Ovary (tissue), 3 donors: ENCODE measurements around the gene SNRPD3.

ENCODE experiments used
- EP300 ChIP-seq: sonication (generic); formaldehyde crosslinking; IDR thresholded peaks from one replicate; pipeline ENCODE4 v1.6.1; 2017; ENCODE audit warnings: antibody characterized with exemption
- POLR2A ChIP-seq: fragments of 450-650 bp; IDR thresholded peaks from one replicate; pipeline ENCODE4 v1.6.1; 2017; ENCODE audit warnings: antibody characterized with exemption, mild to moderate bottlenecking, moderate library complexity
- TF ChIP-seq, protein P1 (sequence below), 3 donors: fragments of 450-650 bp in 2 of 3; fragments of 200-600 bp in 1 of 3; IDR thresholded peaks; one replicate each; pipeline versions ENCODE4 v1.5.1 to v1.8.0; 2016 to 2022; ENCODE audit warnings: antibody characterized with exemption in 3 of 3, mild to moderate bottlenecking in 1 of 3
- donor health status: DM: no; HTN: no; CAD: no.

DNA sequence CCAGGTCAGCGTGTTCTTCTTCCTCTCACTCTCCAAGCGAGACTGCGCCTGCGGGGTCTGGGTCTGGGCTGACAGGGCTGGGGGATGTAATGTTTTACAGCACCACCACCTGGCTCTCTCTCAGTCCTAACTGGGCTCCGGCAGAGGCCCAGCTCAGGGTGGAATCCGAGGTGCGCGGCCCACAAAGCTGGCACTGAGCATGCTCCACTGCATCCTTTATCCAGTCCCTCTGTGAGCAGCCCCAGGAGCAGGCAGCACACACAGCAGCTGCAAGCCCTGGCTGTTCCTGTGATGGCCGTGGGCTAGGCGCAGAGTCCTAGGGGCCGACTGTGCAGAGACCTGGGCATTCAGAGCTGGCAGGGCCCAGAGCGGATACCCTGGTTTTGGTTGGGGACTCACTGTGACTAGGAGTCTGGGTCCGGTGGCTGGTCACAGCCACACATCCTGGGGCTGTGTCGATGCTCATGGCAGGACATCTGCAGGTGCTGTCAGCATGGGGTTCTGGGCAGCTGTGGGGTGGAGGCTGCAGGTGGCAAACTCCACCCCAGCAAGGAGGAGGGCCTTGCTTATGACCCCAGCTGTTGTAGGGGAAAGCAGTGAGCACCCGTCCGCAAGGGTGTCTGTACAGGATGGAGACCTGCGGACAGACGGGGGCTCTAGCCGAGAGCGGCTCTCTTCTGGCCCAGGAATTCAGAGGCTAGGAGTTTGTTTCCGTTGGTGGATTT, 33.1 kb downstream of the SNRPD3 start:
- TF ChIP-seq POLR2A (no peak), EP300 (no peak)
- TF ChIP-seq, protein P1, sequence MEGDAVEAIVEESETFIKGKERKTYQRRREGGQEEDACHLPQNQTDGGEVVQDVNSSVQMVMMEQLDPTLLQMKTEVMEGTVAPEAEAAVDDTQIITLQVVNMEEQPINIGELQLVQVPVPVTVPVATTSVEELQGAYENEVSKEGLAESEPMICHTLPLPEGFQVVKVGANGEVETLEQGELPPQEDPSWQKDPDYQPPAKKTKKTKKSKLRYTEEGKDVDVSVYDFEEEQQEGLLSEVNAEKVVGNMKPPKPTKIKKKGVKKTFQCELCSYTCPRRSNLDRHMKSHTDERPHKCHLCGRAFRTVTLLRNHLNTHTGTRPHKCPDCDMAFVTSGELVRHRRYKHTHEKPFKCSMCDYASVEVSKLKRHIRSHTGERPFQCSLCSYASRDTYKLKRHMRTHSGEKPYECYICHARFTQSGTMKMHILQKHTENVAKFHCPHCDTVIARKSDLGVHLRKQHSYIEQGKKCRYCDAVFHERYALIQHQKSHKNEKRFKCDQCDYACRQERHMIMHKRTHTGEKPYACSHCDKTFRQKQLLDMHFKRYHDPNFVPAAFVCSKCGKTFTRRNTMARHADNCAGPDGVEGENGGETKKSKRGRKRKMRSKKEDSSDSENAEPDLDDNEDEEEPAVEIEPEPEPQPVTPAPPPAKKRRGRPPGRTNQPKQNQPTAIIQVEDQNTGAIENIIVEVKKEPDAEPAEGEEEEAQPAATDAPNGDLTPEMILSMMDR (IDR thresholded peaks at IDR 0.05): no peak
